ENCODE results near the gene COLEC11.
A peak's percentile ranks its signal among the peaks of the same experiment; 100 is the strongest.

Gene COLEC11

GRCh38 chr2:3648652-3649177 is 53.8 kb downstream of the COLEC11 start:
- TF ChIP-seq CTCF (IDR thresholded peaks at IDR 0.05; ENCODE audit: extremely low read depth, insufficient read depth, missing control alignments): no peak
- in situ Hi-C loops (cut with MboI; ENCODE audit: low pct_unique_long_range_greater_than_20kb, low sequenced_read_pairs, unreplicated experiment): no loop called here
- no peak for DNase-seq (ENCODE audit: low spot score)

GRCh38 chr2:3649581-3649980 is 54.7 kb downstream of the COLEC11 start:
- no peak for DNase-seq (ENCODE audit: low spot score)
- TF ChIP-seq CTCF (IDR thresholded peaks at IDR 0.05; ENCODE audit: extremely low read depth, insufficient read depth, missing control alignments): no peak
- in situ Hi-C loops (cut with MboI; ENCODE audit: low pct_unique_long_range_greater_than_20kb, low sequenced_read_pairs, unreplicated experiment): no loop called here

- DNase-seq (ENCODE audit: low spot score): no peak
- in situ Hi-C loops (cut with MboI; ENCODE audit: low pct_unique_long_range_greater_than_20kb, low sequenced_read_pairs, unreplicated experiment): no loop called here
- no peak for TF ChIP-seq CTCF (IDR thresholded peaks at IDR 0.05; ENCODE audit: extremely low read depth, insufficient read depth, missing control alignments)
These were observed 55.4 kb downstream of the COLEC11 start for GRCh38 chr2:3650140-3650920.

GRCh38 chr2:3651691-3652648 is 57.1 kb downstream of the COLEC11 start:
- in situ Hi-C loops (cut with MboI; ENCODE audit: low pct_unique_long_range_greater_than_20kb, low sequenced_read_pairs, unreplicated experiment): no loop called here
- no peak for TF ChIP-seq CTCF (IDR thresholded peaks at IDR 0.05; ENCODE audit: extremely low read depth, insufficient read depth, missing control alignments)
- peak; percentile 90 for DNase-seq (ENCODE audit: low spot score)

DNA sequence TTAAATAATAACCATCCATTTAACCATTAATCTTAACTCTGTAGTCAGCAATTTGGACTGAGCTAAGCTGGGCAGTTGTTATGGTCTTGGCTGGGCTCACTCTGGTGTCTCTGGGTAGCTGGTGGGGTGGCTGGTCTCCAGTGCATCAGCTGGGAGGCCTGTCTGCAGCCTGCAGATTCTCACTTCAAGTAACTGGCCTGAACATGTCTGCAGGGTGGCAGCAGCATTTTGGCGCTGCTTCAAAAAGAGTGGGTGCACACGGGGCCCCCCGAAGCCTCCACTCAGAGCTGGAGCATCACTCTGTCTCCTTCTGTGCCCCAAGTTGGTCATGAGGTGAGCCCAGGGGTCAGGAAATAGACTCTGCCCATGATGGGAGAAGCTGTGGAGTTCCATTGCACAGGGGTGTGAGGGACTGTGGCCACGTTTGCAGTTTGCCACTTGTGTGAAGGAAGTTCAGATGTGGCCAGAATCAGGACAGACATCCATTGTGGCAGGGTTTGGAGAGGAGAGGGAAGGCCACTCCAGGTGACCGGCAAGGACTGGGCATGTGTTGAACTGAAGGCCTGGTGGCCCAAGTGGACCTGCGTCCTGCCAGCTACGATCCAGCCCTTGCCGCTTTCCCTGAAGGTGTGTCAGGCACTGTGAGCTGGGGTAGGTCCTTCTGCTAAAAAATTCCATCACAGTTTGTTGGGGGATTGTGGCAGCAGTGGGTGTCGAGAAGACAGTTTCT is 58.1 kb downstream of the COLEC11 start:
- in situ Hi-C loops (cut with MboI; ENCODE audit: low pct_unique_long_range_greater_than_20kb, low sequenced_read_pairs, unreplicated experiment): no loop called here
- DNase-seq (ENCODE audit: low spot score): no peak
- TF ChIP-seq CTCF (IDR thresholded peaks at IDR 0.05; ENCODE audit: extremely low read depth, insufficient read depth, missing control alignments): no peak

DNA sequence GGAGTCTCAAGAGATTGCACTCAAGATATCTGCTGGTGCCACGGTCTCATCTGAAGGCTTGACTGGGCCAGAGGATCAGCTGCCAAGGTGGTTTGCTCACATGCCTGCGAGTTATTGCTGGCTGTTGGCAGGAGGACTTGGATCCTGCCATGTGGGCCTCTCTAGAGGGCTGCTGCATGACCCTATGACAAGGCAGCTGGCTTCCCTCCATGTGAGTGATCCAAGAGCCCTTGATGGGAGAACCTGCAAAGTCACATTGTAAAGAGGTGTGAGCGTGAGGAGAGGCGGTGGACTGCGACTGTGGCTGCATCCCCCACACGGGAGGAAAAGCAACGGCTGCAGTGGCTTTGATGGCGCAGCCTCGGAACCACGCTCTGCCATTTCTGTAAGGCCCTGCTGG is 59.1 kb downstream of the COLEC11 start:
- in situ Hi-C loops (cut with MboI; ENCODE audit: low pct_unique_long_range_greater_than_20kb, low sequenced_read_pairs, unreplicated experiment): no loop called here
- no peak for TF ChIP-seq CTCF (IDR thresholded peaks at IDR 0.05; ENCODE audit: extremely low read depth, insufficient read depth, missing control alignments)
- DNase-seq (ENCODE audit: low spot score): no peak

Measured in GM13977 (cell line).